ENCODE results near the gene SEC31B.

DNA sequence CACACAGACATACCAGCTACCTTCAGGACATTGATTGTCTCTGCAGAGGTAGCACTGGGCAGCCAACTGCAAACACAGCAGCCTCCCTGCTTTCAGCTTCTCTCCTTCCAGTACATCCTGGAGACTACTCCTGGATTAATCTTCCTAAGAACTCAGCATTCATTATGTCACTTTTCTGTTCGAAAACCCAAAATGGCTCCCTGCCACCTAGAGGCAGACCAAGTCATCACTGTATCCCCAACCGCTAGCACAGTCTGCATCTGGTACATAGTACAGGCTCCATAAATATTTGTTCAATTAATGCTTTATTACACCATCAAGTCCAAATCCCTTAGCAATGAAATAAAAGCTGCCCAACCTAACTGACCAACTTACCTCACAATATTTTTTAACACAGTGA, 5.0 kb upstream of the SEC31B start:
- TF ChIP-seq CTCF (optimal IDR thresholded peaks at IDR 0.05 in 1 of 3, IDR thresholded peaks at IDR 0.05 in 1 of 3, conservative IDR thresholded peaks at IDR 0.05 in 1 of 3; ENCODE audit: extremely low read depth in 1 of 3, insufficient read depth in 2 of 3, low read length in 3 of 3): peak in 1 of 3 experiments; percentile 2
- no peak for TF ChIP-seq EZH2 (IDR thresholded peaks at IDR 0.05; ENCODE audit: low read length)
